GM12873 (cell line): ENCODE data around the gene UBIAD1.

Source experiments
- TF ChIP-seq, protein P1 (sequence below): IDR thresholded peaks from 2 replicates; pipeline ENCODE4 v1.5.1; 2012; ENCODE audit warnings: low read depth, mild to moderate bottlenecking, moderate library complexity, low read length, control low read depth; ENCODE audit not compliant: insufficient read depth; ENCODE audit errors: missing control alignments

UBIAD1 gene

DNA sequence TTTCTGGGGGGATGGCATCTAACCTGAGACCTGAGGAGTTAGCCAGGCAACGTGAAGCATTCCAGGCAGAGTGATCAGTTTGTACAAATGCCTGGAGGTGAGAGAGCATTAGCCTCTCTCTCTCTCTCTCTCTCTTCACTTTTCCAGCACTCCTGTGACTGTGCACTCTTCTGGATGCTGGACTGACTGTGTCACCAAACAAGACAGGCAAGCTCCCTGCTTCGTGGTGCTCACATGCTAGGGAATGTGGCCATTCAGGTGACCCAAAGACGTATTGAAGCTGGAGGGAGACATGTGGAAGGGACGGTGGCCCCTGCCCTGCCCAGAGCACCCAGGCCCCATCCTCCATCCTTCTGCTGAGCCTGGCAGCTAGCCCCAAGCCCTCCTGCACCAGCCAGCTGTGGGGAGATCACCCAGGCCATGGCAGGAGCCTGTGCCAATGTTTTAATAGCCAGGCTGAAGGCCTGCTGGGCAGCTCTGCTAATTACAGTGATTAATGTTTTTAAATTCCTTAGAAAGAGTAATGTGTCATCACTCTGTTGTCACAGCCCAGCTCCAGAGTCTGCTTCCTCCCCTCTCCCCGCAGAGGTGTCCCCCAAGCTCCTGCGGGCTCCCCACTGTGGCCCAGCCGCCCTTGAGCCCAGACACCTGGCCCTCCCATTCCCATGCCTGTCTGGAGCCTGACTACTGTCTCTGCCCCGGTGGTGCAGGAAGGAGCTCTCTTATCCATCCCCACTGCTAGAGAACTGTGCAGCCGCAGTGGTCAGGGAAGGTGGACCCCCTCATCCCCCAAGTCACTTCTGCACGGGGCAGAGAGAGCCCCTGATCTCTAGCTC is 48.9 kb downstream of the UBIAD1 start:
- TF ChIP-seq, protein P1, sequence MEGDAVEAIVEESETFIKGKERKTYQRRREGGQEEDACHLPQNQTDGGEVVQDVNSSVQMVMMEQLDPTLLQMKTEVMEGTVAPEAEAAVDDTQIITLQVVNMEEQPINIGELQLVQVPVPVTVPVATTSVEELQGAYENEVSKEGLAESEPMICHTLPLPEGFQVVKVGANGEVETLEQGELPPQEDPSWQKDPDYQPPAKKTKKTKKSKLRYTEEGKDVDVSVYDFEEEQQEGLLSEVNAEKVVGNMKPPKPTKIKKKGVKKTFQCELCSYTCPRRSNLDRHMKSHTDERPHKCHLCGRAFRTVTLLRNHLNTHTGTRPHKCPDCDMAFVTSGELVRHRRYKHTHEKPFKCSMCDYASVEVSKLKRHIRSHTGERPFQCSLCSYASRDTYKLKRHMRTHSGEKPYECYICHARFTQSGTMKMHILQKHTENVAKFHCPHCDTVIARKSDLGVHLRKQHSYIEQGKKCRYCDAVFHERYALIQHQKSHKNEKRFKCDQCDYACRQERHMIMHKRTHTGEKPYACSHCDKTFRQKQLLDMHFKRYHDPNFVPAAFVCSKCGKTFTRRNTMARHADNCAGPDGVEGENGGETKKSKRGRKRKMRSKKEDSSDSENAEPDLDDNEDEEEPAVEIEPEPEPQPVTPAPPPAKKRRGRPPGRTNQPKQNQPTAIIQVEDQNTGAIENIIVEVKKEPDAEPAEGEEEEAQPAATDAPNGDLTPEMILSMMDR: no peak

GRCh38 chr1:11324567-11325165 is 51.7 kb downstream of the UBIAD1 start:
- TF ChIP-seq, protein P1: no peak

- TF ChIP-seq, protein P1: no peak
Measured at GRCh38 chr1:11326070-11326469, 53.1 kb downstream of the UBIAD1 start.

DNA sequence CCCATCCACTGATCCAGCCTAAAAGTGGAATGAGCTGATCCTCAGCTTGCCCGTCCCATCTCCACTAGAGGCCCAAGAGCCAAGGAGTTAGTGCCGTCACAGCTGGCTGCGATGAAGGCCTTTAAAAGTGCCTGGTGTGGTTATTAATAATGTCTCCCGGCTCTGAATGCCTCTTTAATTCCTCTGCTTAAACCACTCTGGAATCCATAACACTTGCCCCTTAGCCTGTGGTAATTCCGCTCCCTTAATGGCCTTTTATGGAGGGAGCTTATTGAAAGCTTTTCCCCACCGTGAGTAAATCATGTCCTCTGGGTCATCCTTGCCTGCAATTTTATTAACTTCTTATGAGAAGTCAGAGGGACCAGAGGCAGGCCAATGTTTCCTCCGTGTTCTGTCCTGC is 55.4 kb downstream of the UBIAD1 start:
- TF ChIP-seq, protein P1: no peak

GRCh38 chr1:11330411-11330810 is 57.4 kb downstream of the UBIAD1 start:
- TF ChIP-seq, protein P1: no peak

DNA sequence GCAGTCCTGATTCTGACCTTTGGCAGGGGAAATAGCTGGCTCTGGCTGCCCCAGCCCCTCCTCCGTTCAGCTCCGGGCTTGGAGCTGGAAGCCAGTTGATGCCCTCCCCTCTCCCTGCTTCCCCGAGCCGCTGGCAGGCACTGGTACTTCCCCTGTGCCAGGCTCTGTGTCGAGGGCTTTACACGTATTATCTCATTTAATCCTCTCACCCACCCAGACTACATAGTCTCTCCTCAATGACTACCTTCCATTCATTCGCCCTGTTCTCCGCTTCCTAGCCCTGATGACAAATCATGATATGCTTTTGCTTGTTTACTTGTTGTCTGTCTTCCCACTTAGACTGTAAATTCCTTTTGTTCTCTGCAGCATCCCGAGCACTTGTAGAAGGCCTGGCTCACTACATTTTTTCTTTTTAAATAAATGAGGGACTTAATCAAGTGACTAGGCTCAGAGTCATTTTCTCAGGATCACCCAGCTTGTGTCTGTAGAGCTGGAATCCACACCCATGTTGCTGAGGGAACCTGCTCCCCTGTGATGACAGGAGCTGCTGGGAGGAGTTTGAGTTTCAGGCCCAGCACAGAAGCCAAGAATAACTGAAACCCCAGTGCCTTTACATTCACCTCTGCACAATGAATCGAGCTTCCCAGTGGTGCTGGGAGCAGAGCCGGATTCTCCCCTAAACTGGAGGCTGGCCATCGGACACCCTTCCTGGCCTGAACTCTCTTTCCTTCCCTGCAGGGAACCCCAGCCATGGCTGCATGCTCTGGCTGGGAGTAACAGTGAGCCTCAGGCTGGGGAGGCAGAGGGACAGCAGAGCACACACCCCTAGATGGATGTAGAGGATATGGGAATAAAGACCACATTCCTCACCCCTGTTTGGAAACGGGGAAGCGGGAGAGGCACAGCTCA is 58.3 kb downstream of the UBIAD1 start:
- TF ChIP-seq, protein P1: no peak
